ENCODE measurements around the gene KCNMA1. TPM values are rescaled to one million over a fixed set of nuclear protein-coding genes. Genes with fewer than 3 reads are reported as not detected.

KCNMA1 gene
- total RNA-seq, 1 donor from 2014 or later = 87.6 TPM

GRCh38 chr10:77090381-77091356 lies 546.9 kb downstream of the KCNMA1 start:
- Mint-ChIP-seq H3K4me1 (ENCODE audit: low read depth) (no peaks in the 10 kb centered on the region), H3K27ac (ENCODE audit: unreplicated experiment) (no peak overlapping the region), H3K9me3 (ENCODE audit: low read depth) (no peaks in the 10 kb centered on the region), H3K36me3 (ENCODE audit: low read depth) (peaks cover 20% of the 10 kb centered on the region), H3K4me3 (ENCODE audit: unreplicated experiment) (no peak overlapping the region), H3K27me3 (ENCODE audit: low read depth) (no peaks in the 10 kb centered on the region)
- TF ChIP-seq CTCF (IDR thresholded peaks at IDR 0.05) = no peak
- no peak for DNase-seq (ENCODE audit: low spot score)

GRCh38 chr10:77087366-77087765 lies 550.2 kb downstream of the KCNMA1 start:
- Mint-ChIP-seq H3K36me3 (ENCODE audit: low read depth) (peaks cover 17% of the 10 kb centered on the region), H3K9me3 (ENCODE audit: low read depth) (no peaks in the 10 kb centered on the region), H3K27me3 (ENCODE audit: low read depth) (no peaks in the 10 kb centered on the region), H3K4me1 (ENCODE audit: low read depth) (no peaks in the 10 kb centered on the region), H3K27ac (ENCODE audit: unreplicated experiment) (no peak overlapping the region), H3K4me3 (ENCODE audit: unreplicated experiment) (no peak overlapping the region)
- TF ChIP-seq CTCF (IDR thresholded peaks at IDR 0.05) = no peak
- no peak for DNase-seq (ENCODE audit: low spot score)

- H3K27me3 Mint-ChIP-seq (ENCODE audit: low read depth) = no peaks in the 10 kb centered on the region
- H3K4me3 Mint-ChIP-seq (ENCODE audit: unreplicated experiment) = no peak overlapping the region
- no peak for TF ChIP-seq CTCF (IDR thresholded peaks at IDR 0.05)
- H3K27ac Mint-ChIP-seq (ENCODE audit: unreplicated experiment) = no peak overlapping the region
- no peaks in the 10 kb centered on the region for H3K4me1 Mint-ChIP-seq (ENCODE audit: low read depth)
- H3K36me3 Mint-ChIP-seq (ENCODE audit: low read depth) = peaks cover 17% of the 10 kb centered on the region
- no peaks in the 10 kb centered on the region for H3K9me3 Mint-ChIP-seq (ENCODE audit: low read depth)
- DNase-seq (ENCODE audit: low spot score) = no peak
Measured at GRCh38 chr10:77086081-77086480, 551.5 kb downstream of the KCNMA1 start.

- no peaks in the 10 kb centered on the region for H3K27me3 Mint-ChIP-seq (ENCODE audit: low read depth)
- TF ChIP-seq CTCF (IDR thresholded peaks at IDR 0.05) = no peak
- H3K9me3 Mint-ChIP-seq (ENCODE audit: low read depth) = no peaks in the 10 kb centered on the region
- H3K36me3 Mint-ChIP-seq (ENCODE audit: low read depth) = peaks cover 17% of the 10 kb centered on the region
- DNase-seq (ENCODE audit: low spot score) = no peak
- H3K27ac Mint-ChIP-seq (ENCODE audit: unreplicated experiment) = no peak overlapping the region
- H3K4me3 Mint-ChIP-seq (ENCODE audit: unreplicated experiment) = no peak overlapping the region
- no peaks in the 10 kb centered on the region for H3K4me1 Mint-ChIP-seq (ENCODE audit: low read depth)
Measured at GRCh38 chr10:77085344-77085743, 552.3 kb downstream of the KCNMA1 start.

GRCh38 chr10:77084431-77085144 lies 553.0 kb downstream of the KCNMA1 start:
- H3K27me3 Mint-ChIP-seq (ENCODE audit: low read depth) = no peaks in the 10 kb centered on the region
- H3K4me3 Mint-ChIP-seq (ENCODE audit: unreplicated experiment) = no peak overlapping the region
- no peak overlapping the region for H3K27ac Mint-ChIP-seq (ENCODE audit: unreplicated experiment)
- H3K9me3 Mint-ChIP-seq (ENCODE audit: low read depth) = no peaks in the 10 kb centered on the region
- no peak for DNase-seq (ENCODE audit: low spot score)
- no peaks in the 10 kb centered on the region for H3K4me1 Mint-ChIP-seq (ENCODE audit: low read depth)
- TF ChIP-seq CTCF (IDR thresholded peaks at IDR 0.05) = no peak
- H3K36me3 Mint-ChIP-seq (ENCODE audit: low read depth) = peaks cover 14% of the 10 kb centered on the region

Data from chondrocyte (in vitro differentiated cells).